ENCODE results near the gene PLSCR3. TPM values are rescaled to one million over a fixed set of nuclear protein-coding genes. Genes with fewer than 3 reads are reported as not detected.

PLSCR3 gene
- total and polyA plus RNA-seq, 7 donors: 13.9 to 20.5 (median 16.2) TPM

DNA sequence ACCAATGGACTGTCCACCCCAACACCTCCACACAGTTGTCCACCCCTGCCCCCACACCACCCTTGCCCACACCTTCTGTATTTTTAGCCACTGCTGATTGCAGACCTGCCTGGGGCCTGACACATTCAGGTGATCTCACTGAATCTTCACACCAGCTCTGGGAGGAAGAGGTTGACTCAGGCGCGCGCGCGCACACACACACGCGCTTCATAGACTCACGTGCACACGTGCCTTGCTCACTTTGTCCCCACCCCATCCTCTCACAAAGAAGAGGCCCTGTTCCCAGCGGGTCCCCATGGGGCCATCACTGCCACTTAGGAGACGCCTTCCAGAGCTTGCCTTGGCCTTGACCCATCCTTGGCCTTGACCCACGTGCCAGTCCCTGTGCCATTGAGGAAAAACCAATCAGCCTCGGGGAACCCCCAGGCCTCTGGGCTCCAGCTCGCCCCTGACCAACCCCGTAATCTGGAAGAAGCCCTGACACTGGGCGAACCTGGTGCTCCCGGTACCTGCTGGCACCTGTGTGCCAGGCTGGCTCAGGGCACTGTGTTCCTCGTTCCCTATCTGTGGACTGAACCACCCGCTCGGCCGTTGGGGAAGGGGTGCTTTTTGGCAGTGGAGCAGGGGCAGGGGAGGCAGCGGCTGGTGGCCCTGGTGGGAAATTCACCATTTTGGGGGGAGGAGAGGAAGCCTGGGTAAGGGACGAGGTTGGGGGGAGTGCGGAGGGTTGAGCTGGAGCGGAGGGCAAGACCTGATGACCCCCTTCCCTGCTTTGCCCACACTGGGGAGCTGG is 16.5 kb upstream of the PLSCR3 start:
- no peaks in the 10 kb centered on the region for H3K4me1 ChIP-seq
- H3K4me3 ChIP-seq: no peak overlapping the region
- peaks cover 0 to 5% of the 10 kb centered on the region in 2 donors for H3K36me3 ChIP-seq (ENCODE audit: insufficient read depth in 1 of 2, low read depth in 1 of 2)
- H3K27ac ChIP-seq: no peak overlapping the region
- 87 to 93% (median 90%) methylated on average over 25 of the region's 25 CpGs for WGBS, 3 donors
- intact Hi-C loops (cut with DNase I): no loop called here
- no peaks in the 10 kb centered on the region for H3K9me3 ChIP-seq
- no peak for TF ChIP-seq CTCF (IDR thresholded peaks at IDR 0.05)
- DNase-seq (no peak), ATAC-seq (no peak)
- no peaks in the 10 kb centered on the region for H3K27me3 ChIP-seq (ENCODE audit: insufficient read depth in 3 of 3, low read length in 2 of 3)

DNA sequence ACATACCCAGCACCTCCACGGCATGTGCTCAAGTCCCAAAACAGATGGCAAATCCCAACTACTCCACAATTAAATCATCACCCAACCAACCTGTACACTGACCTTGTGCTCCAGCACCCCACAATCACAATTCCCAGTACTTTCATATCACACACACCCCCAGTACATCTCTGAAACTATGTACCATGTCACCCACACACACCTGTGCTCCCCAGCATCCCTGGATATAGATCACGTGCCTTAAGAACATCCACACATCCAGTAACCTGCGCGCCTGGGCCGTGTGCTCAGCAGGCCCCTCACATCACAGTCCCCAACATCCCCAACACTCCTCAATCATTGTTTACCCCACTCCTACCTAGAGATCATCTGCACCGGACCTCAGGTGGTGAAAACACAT is 15.4 kb upstream of the PLSCR3 start:
- intact Hi-C loops (cut with DNase I): no loop called here
- Histone ChIP-seq H3K27ac (no peak overlapping the region), H3K4me3 (no peak overlapping the region), H3K9me3 (no peaks in the 10 kb centered on the region), H3K4me1 (no peaks in the 10 kb centered on the region), H3K27me3 (ENCODE audit: insufficient read depth in 3 of 3, low read length in 2 of 3) (no peaks in the 10 kb centered on the region), H3K36me3 (ENCODE audit: insufficient read depth in 1 of 2, low read depth in 1 of 2) (peaks cover 0 to 3% of the 10 kb centered on the region in 2 donors)
- WGBS, 3 donors: 90 to 94% (median 93%) methylated on average over 6 of the region's 6 CpGs
- no peak for DNase-seq
- TF ChIP-seq CTCF (IDR thresholded peaks at IDR 0.05): no peak
- no peak for ATAC-seq

GRCh38 chr17:7408863-7409262 is 14.5 kb upstream of the PLSCR3 start:
- Histone ChIP-seq H3K27me3 (ENCODE audit: insufficient read depth in 3 of 3, low read length in 2 of 3) (no peaks in the 10 kb centered on the region), H3K4me3 (no peak overlapping the region), H3K4me1 (no peaks in the 10 kb centered on the region), H3K36me3 (ENCODE audit: insufficient read depth in 1 of 2, low read depth in 1 of 2) (no peaks in the 10 kb centered on the region), H3K27ac (no peak overlapping the region), H3K9me3 (no peaks in the 10 kb centered on the region)
- TF ChIP-seq CTCF (IDR thresholded peaks at IDR 0.05): no peak
- intact Hi-C loops (cut with DNase I): no loop called here
- no peak for ATAC-seq
- WGBS, 3 donors: 74 to 86% (median 86%) methylated on average over 5 to 6 of the region's 6 CpGs
- DNase-seq: no peak

GRCh38 chr17:7408252-7408727 is 14.0 kb upstream of the PLSCR3 start:
- TF ChIP-seq CTCF (IDR thresholded peaks at IDR 0.05): no peak
- intact Hi-C loops (cut with DNase I): no loop called here
- Histone ChIP-seq H3K27ac (no peak overlapping the region), H3K9me3 (no peaks in the 10 kb centered on the region), H3K36me3 (ENCODE audit: insufficient read depth in 1 of 2, low read depth in 1 of 2) (no peaks in the 10 kb centered on the region), H3K4me3 (no peak overlapping the region), H3K27me3 (ENCODE audit: insufficient read depth in 3 of 3, low read length in 2 of 3) (no peaks in the 10 kb centered on the region), H3K4me1 (no peaks in the 10 kb centered on the region)
- ATAC-seq (no peak), DNase-seq (no peak)
- 80 to 89% (median 80%) methylated on average over 41 to 58 of the region's 58 CpGs for WGBS, 3 donors
